Fibroblast of lung (primary cell): Measurements from ENCODE around the gene HDAC10. TPM values are rescaled to one million over a fixed set of nuclear protein-coding genes. Genes with fewer than 3 reads are reported as not detected.

ENCODE experiments used
- DNase-seq, 2 donors: peaks; one replicate each; pipeline versions ENCODE4 v3.0.0 to v3.0.0-alpha.2; 2010; ENCODE audit warnings: low read depth in 2 of 2
- H2AFZ ChIP-seq: 2 replicates; pipeline ENCODE4 v1.5.1; 2012; ENCODE audit warnings: low read length, control low read depth, inconsistent platforms
- H3K27ac ChIP-seq: 2 replicates; pipeline ENCODE4 v1.5.1; 2011; ENCODE audit warnings: low read length, control low read depth; ENCODE audit not compliant: insufficient read depth
- H3K27me3 ChIP-seq: 2 replicates; pipeline ENCODE4 v1.5.1; 2011; ENCODE audit warnings: mild to moderate bottlenecking, low read length; ENCODE audit not compliant: control insufficient read depth, insufficient read depth
- H3K36me3 ChIP-seq: 2 replicates; pipeline ENCODE4 v1.5.1; 2011; ENCODE audit warnings: low read length; ENCODE audit not compliant: control insufficient read depth, insufficient read depth
- H3K4me1 ChIP-seq: 2 replicates; pipeline ENCODE4 v1.5.1; 2011; ENCODE audit warnings: low read length; ENCODE audit not compliant: control insufficient read depth, insufficient read depth; ENCODE audit errors: extremely low read depth
- H3K4me2 ChIP-seq: 2 replicates; pipeline ENCODE4 v1.5.1; 2011; ENCODE audit warnings: low read length, control low read depth; ENCODE audit not compliant: insufficient read depth; ENCODE audit errors: extremely low read depth
- H3K4me3 ChIP-seq, 4 experiments: fragments of 200-600 bp in 1 of 4; sonication (generic) in 1 of 4; replicated peaks in 1 of 4; 2 replicates each; pipeline ENCODE4 v1.5.1; 2011 to 2016; ENCODE audit warnings: low read length in 4 of 4, low read depth in 3 of 4, mild to moderate bottlenecking in 3 of 4, control low read depth in 2 of 4, inconsistent platforms in 1 of 4, mixed read lengths in 1 of 4; ENCODE audit not compliant: insufficient read depth in 1 of 4; ENCODE audit errors: control extremely low read depth in 1 of 4
- H3K79me2 ChIP-seq: 2 replicates; pipeline ENCODE4 v1.5.1; 2012; ENCODE audit warnings: mild to moderate bottlenecking, low read length, inconsistent platforms; ENCODE audit not compliant: control insufficient read depth, insufficient read depth
- H3K9ac ChIP-seq: 2 replicates; pipeline ENCODE4 v1.5.1; 2011; ENCODE audit warnings: mild to moderate bottlenecking, low read length, control low read depth; ENCODE audit not compliant: insufficient read depth
- H3K9me3 ChIP-seq: 2 replicates; pipeline ENCODE4 v1.5.1; 2012; ENCODE audit warnings: low read depth, low read length; ENCODE audit not compliant: control insufficient read depth, insufficient read depth
- H4K20me1 ChIP-seq: 2 replicates; pipeline ENCODE4 v1.5.1; 2011; ENCODE audit warnings: low read length; ENCODE audit not compliant: control insufficient read depth, insufficient read depth; ENCODE audit errors: extremely low read depth
- CTCF ChIP-seq, 2 donors: IDR thresholded peaks in 1 of 2; conservative IDR thresholded peaks in 1 of 2; 1 replicate in 1 of 2; 2 replicates in 1 of 2; pipeline ENCODE4 v1.5.1; 2011 to 2012; ENCODE audit warnings: low read length in 2 of 2, control low read depth in 1 of 2, inconsistent platforms in 1 of 2, low read depth in 1 of 2, mild to moderate bottlenecking in 1 of 2
- EZH2 ChIP-seq: IDR thresholded peaks from 2 replicates; pipeline ENCODE4 v1.5.1; 2012; ENCODE audit warnings: low read length, control low read depth, mild to moderate bottlenecking; ENCODE audit errors: missing control alignments
- polyA plus RNA-seq, 2 donors: library from polyadenylated mRNA; depleted of rRNA in 1 of 2; stranded (reverse) in 1 of 2; unstranded in 1 of 2; fragments of >200 nt; gene quantifications; 2 replicates each; pipeline ENCODE4 v1.2.1, GENCODE V29; 2011 to 2012; ENCODE audit warnings: missing spikeins in 1 of 2
- total RNA-seq: library from RNA; depleted of rRNA; stranded (reverse); fragments of >200 nt; gene quantifications from 2 replicates; pipeline ENCODE4 v1.2.1, GENCODE V29; 2014

HDAC10 gene
- total and polyA plus RNA-seq, 2 donors (not counting 1 experiment from before 2014, with no cell fraction given) = 5.1 to 27.6 TPM

DNA sequence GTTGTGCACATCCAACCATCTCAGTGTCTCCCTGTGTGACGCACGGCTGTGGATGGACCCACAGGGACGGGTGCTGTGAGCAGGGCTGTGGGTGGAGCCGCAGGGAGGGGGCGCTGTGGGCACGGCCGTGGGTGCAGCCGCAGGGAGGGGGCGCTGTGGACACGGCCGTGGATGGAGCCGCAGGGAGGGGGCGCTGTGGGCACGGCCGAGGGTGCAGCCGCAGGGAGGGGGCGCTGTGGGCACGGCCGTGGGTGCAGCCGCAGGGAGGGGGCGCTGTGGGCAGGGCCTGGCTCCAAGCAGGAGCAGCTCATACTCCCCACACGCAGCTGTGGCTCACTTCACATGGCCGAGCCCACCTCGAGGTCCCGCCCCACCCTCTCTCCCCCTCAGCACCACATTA, 25.1 kb upstream of the HDAC10 start:
- Histone ChIP-seq H2AFZ (no peak overlapping the region), H3K4me2 (no peak overlapping the region), H3K36me3 (peaks cover 56% of the 10 kb centered on the region), H3K79me2 (peaks cover 1% of the 10 kb centered on the region), H3K9ac (no peak overlapping the region), H3K4me1 (peaks cover 4% of the 10 kb centered on the region), H3K27me3 (no peaks in the 10 kb centered on the region), H3K9me3 (no peaks in the 10 kb centered on the region), H3K27ac (no peak overlapping the region), H4K20me1 (no peaks in the 10 kb centered on the region), H3K4me3 (no peak overlapping the region)
- DNase-seq = peak; percentile 51
- TF ChIP-seq EZH2 (no peak), CTCF (conservative IDR thresholded peaks at IDR 0.05 in 1 of 2, IDR thresholded peaks at IDR 0.05 in 1 of 2; ENCODE audit: low read depth in 1 of 2, low read length in 2 of 2) (peak; percentile 19 to 22)

- no peaks in the 10 kb centered on the region for H4K20me1 ChIP-seq
- H3K27ac ChIP-seq = no peak overlapping the region
- no peak overlapping the region for H3K4me3 ChIP-seq
- H3K9me3 ChIP-seq = no peaks in the 10 kb centered on the region
- DNase-seq = no peak
- H2AFZ ChIP-seq = no peak overlapping the region
- peaks cover 1% of the 10 kb centered on the region for H3K79me2 ChIP-seq
- H3K4me2 ChIP-seq = no peak overlapping the region
- H3K4me1 ChIP-seq = peaks cover 10% of the 10 kb centered on the region
- peaks cover 49% of the 10 kb centered on the region for H3K36me3 ChIP-seq
- no peaks in the 10 kb centered on the region for H3K27me3 ChIP-seq
- H3K9ac ChIP-seq = no peak overlapping the region
- no peak for TF ChIP-seq CTCF (conservative IDR thresholded peaks at IDR 0.05 in 1 of 2, IDR thresholded peaks at IDR 0.05 in 1 of 2; ENCODE audit: low read depth in 1 of 2, low read length in 2 of 2)
- TF ChIP-seq EZH2 = no peak
These were observed 24.4 kb upstream of the HDAC10 start for GRCh38 chr22:50275181-50276055.

DNA sequence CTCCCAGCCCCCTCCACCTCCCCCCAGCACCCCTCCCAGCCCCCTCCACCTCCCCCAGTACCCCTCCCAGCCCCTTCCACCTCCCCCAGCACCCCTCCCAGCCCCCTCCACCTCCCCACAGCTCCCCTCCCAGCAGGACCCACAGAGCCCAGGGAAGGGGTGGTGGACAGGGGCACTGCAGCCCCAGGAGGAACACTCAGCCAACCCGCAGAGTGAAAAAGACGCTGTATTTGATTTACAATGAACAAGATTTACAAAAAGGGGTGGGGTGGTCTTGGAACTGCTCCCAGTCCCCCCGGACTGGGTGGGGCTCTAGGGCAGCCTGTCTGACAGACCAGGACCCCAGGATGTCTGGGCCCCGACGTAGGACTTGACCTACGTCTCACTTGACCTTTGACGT, 23.7 kb upstream of the HDAC10 start:
- Histone ChIP-seq H4K20me1 (no peaks in the 10 kb centered on the region), H3K36me3 (peaks cover 42% of the 10 kb centered on the region), H3K79me2 (peaks cover 1% of the 10 kb centered on the region), H3K4me2 (no peak overlapping the region), H2AFZ (no peak overlapping the region), H3K4me3 (no peak overlapping the region), H3K27me3 (no peaks in the 10 kb centered on the region), H3K4me1 (peaks cover 10% of the 10 kb centered on the region), H3K9ac (no peak overlapping the region), H3K27ac (no peak overlapping the region), H3K9me3 (no peaks in the 10 kb centered on the region)
- TF ChIP-seq CTCF (conservative IDR thresholded peaks at IDR 0.05 in 1 of 2, IDR thresholded peaks at IDR 0.05 in 1 of 2; ENCODE audit: low read depth in 1 of 2, low read length in 2 of 2) (no peak), EZH2 (no peak)
- DNase-seq = no peak
